Measurements from ENCODE around the gene SULF2.

- TF ChIP-seq REST (IDR thresholded peaks at IDR 0.05) (no peak), MAX (IDR thresholded peaks at IDR 0.05) (no peak), SP1 (IDR thresholded peaks at IDR 0.05) (no peak), RAD21 (IDR thresholded peaks at IDR 0.05) (no peak), GABPA (IDR thresholded peaks at IDR 0.05 in 1 of 2, conservative IDR thresholded peaks at IDR 0.05 in 1 of 2) (no peak), NR2F2 (IDR thresholded peaks at IDR 0.05) (no peak)
- TF ChIP-seq, protein P1, sequence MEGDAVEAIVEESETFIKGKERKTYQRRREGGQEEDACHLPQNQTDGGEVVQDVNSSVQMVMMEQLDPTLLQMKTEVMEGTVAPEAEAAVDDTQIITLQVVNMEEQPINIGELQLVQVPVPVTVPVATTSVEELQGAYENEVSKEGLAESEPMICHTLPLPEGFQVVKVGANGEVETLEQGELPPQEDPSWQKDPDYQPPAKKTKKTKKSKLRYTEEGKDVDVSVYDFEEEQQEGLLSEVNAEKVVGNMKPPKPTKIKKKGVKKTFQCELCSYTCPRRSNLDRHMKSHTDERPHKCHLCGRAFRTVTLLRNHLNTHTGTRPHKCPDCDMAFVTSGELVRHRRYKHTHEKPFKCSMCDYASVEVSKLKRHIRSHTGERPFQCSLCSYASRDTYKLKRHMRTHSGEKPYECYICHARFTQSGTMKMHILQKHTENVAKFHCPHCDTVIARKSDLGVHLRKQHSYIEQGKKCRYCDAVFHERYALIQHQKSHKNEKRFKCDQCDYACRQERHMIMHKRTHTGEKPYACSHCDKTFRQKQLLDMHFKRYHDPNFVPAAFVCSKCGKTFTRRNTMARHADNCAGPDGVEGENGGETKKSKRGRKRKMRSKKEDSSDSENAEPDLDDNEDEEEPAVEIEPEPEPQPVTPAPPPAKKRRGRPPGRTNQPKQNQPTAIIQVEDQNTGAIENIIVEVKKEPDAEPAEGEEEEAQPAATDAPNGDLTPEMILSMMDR (IDR thresholded peaks at IDR 0.05; ENCODE audit: low read depth, low read length, missing input control) = no peak
- TF ChIP-seq, protein P2, sequence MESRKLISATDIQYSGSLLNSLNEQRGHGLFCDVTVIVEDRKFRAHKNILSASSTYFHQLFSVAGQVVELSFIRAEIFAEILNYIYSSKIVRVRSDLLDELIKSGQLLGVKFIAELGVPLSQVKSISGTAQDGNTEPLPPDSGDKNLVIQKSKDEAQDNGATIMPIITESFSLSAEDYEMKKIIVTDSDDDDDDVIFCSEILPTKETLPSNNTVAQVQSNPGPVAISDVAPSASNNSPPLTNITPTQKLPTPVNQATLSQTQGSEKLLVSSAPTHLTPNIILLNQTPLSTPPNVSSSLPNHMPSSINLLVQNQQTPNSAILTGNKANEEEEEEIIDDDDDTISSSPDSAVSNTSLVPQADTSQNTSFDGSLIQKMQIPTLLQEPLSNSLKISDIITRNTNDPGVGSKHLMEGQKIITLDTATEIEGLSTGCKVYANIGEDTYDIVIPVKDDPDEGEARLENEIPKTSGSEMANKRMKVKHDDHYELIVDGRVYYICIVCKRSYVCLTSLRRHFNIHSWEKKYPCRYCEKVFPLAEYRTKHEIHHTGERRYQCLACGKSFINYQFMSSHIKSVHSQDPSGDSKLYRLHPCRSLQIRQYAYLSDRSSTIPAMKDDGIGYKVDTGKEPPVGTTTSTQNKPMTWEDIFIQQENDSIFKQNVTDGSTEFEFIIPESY (IDR thresholded peaks at IDR 0.05) = no peak
These were observed 8.1 kb downstream of the SULF2 start for GRCh38 chr20:47777220-47777619.
